ENCODE results near the gene YIF1A.

DNA sequence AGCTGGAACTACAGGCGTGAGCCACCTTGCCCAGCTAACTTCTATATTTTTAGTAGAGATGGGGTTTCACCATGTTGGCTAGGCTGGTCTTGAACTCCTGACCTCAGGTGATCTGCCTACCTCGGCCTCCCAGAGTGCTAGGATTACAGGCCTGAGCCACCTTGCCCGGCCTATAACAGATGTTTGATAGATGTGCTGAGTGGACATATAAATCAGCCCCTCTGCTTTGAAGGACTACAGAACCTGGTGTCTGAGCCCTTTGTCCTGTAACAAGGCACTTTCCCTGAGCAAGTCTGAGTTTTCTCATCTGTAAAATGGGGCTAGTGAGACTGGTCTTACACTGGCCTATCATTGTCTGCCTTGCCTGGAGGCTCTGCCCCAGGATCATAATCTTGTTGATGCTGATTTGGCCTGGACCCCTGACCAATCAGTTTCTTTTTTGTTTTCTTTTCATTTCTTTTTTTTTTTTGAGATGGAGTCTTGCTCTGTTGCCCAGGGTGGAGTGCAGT is 40.3 kb upstream of the YIF1A start:
- TF ChIP-seq POLR2A (IDR thresholded peaks at IDR 0.05) (no peak), POLR2AphosphoS5 (IDR thresholded peaks at IDR 0.05) (no peak), EP300 (IDR thresholded peaks at IDR 0.05) (no peak)
- TF ChIP-seq, protein P1, sequence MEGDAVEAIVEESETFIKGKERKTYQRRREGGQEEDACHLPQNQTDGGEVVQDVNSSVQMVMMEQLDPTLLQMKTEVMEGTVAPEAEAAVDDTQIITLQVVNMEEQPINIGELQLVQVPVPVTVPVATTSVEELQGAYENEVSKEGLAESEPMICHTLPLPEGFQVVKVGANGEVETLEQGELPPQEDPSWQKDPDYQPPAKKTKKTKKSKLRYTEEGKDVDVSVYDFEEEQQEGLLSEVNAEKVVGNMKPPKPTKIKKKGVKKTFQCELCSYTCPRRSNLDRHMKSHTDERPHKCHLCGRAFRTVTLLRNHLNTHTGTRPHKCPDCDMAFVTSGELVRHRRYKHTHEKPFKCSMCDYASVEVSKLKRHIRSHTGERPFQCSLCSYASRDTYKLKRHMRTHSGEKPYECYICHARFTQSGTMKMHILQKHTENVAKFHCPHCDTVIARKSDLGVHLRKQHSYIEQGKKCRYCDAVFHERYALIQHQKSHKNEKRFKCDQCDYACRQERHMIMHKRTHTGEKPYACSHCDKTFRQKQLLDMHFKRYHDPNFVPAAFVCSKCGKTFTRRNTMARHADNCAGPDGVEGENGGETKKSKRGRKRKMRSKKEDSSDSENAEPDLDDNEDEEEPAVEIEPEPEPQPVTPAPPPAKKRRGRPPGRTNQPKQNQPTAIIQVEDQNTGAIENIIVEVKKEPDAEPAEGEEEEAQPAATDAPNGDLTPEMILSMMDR (IDR thresholded peaks at IDR 0.05) = no peak
